D721Med (cell line): ENCODE results near the gene YAE1.

Experiments
- DNase-seq: peaks from one replicate; pipeline ENCODE4 v3.0.0; 2011; ENCODE audit warnings: low spot score; ENCODE audit not compliant: insufficient read length
- FAIRE-seq: peaks from 2 replicates; lab custom pipeline; 2011; peaks lifted over from hg19 to GRCh38; lab: Jason Lieb, UNC
- TF ChIP-seq, protein P1 (sequence below): IDR thresholded peaks from 2 replicates; pipeline ENCODE4 v1.5.1; 2012; ENCODE audit warnings: mild to moderate bottlenecking, control low read depth; ENCODE audit not compliant: insufficient read depth; ENCODE audit errors: missing control alignments

YAE1 gene

DNA sequence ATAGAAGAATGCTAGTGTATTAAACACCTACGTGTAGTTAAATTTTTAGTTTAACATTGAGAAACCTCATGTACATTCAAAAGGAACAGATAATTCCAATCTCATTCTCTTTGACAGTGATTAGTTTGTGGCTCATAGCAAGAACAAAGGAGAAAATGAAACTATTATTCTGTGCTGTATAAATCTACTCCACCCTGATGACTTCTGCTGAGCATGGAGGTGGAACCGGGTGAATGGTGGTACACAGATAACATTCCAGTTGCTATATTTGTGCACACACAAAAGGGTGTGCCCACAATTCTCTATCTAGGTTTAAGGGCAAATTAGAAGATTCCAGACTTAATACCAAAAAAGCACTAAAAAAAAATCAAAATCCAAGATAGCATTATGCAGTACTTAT lies 40.1 kb downstream of the YAE1 start:
- no peak for DNase-seq
- TF ChIP-seq, protein P1, sequence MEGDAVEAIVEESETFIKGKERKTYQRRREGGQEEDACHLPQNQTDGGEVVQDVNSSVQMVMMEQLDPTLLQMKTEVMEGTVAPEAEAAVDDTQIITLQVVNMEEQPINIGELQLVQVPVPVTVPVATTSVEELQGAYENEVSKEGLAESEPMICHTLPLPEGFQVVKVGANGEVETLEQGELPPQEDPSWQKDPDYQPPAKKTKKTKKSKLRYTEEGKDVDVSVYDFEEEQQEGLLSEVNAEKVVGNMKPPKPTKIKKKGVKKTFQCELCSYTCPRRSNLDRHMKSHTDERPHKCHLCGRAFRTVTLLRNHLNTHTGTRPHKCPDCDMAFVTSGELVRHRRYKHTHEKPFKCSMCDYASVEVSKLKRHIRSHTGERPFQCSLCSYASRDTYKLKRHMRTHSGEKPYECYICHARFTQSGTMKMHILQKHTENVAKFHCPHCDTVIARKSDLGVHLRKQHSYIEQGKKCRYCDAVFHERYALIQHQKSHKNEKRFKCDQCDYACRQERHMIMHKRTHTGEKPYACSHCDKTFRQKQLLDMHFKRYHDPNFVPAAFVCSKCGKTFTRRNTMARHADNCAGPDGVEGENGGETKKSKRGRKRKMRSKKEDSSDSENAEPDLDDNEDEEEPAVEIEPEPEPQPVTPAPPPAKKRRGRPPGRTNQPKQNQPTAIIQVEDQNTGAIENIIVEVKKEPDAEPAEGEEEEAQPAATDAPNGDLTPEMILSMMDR, result no peak
- no peak for FAIRE-seq

DNA sequence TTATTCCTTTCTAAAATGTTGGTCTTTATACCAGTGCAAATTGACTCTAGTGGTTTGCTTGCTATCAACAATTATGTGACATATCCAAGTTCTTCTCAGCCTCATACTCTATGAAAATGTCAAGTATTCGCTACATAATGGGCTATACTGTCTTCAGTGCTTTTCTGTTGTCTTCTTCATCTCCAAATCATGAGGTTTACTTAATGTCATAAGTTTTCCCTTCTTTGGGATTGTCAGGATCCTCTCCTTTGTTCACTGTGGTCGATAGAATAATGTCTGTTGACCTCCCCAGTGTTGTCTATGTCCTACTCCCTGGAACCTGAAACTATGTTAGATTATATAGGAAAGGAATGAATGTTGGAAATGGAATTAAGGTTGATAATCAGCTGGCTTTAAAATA lies 40.7 kb downstream of the YAE1 start:
- TF ChIP-seq, protein P1, result no peak
- no peak for FAIRE-seq
- no peak for DNase-seq

DNA sequence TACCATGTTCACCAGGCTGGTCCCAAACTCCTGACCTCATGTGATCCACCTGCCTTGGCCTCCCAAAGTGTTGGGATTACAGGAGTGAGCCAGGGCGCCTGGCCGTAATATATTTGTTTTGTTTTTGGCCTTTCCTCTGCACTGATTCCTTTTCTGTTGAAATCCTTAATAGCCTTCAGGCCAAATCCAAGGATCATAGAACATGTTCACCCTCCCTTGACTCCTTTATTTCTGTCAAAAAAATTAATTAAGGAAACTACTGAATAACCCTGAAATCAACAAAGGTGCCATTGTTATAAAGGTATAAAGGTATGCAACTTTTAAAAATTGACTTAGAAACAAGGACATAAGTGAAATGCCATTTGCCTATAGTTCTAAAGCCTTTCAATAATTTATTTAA lies 41.7 kb downstream of the YAE1 start:
- TF ChIP-seq, protein P1, result no peak
- FAIRE-seq (no peak), DNase-seq (no peak)

DNA sequence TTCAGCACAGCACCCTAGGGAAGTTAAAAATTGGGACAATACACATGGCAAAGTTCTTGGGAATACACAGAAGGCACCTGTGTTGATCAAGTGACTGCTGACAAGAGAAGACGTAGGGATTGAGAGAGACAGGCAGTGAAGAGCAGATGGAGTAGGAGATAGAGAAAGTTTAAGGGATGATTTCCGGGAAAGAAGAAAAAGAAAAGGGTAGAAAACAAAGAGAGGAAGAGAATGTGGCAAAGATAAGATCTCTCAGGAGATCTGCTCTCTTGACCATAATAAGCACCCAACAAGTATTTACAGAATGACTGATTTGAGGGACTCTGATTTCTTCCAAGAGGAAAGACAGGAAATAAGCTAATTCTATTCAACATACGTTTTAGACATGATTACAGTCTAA lies 42.1 kb downstream of the YAE1 start:
- DNase-seq (no peak), FAIRE-seq (no peak)
- TF ChIP-seq, protein P1, result no peak

DNA sequence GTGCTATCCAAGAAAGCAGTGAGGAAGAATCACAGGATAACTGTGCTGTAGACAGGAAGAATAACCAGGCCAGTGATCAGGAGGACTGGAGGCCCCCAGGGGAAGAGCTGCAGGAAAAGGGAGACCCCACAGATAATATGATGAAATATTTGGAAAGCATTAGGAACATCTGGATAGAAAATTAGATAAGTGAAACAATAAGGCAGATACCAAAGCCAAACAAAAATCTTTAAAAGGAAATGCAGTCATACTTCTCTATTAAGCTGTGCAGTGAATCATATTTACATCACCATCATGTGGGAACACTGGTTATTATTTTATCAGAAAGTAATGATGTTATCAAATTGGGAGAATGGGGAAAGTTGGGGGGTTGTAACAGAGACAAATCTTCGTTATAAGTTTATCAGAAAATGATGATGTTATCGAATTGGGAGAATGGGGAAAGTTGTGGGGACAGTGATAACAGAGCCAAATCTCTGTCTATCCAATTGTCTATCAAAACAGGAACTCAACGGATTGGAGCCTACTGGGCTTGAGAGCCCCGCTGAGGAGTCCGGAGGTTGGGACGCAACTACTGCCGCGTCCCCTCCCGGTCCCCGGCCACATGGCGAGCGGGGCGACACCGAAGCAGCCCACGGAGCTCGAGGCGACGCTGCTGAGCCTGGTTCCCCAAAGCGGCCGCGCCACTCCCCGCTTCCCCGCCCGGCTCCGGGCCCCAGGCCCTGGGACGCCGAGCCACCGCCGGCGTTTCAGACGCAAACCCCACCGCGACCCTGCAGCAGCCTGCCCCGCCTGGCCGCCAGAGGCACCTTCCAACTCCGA lies 43.1 kb downstream of the YAE1 start:
- TF ChIP-seq, protein P1, result no peak
- FAIRE-seq (no peak), DNase-seq (no peak)

DNA sequence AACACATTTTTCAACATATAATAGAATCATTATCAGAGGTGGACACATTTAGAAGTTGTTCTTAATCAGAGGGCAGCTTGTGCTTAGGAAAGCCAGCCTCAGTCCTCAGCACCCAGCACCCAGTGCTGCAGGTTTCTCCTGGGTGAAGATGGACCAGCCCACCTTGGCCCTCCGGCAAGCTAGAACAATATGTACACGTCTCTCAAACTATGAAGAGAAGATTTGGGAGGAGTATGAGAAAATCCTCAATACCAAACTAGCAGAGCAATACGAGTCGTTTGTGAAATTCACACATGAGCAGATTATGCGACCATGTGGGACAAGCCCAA lies 43.7 kb downstream of the YAE1 start:
- DNase-seq, result no peak
- TF ChIP-seq, protein P1, result no peak
- no peak for FAIRE-seq

DNA sequence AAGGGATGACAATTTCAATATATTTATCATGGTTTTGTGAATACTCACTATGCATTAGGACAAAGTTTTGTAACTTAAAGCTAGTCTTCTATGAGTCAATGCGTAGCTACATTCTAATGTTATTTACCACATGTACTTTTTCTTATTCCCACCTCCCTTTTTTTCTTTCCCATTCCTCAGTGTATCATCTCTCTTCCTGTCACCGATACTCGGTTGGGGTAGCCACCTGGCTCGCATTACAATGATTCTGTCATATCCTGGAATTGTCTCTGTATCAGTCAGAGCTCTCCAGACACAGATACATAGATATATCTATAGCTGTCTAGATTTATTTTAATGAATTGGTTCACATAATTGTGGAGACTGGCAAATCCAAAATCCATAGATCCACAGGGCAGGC lies 47.4 kb downstream of the YAE1 start:
- no peak for DNase-seq
- TF ChIP-seq, protein P1, result no peak
- no peak for FAIRE-seq
